ENCODE results near the gene FCRL5. TPM values are rescaled to one million over a fixed set of nuclear protein-coding genes. Genes with fewer than 3 reads are reported as not detected.

FCRL5 gene
- total and polyA plus RNA-seq, 10 of the 15 experiments (the other 5 are each of a cell fraction or from before 2014, with no cell fraction given) = 1.1 to 136 (median 7.0) TPM

DNA sequence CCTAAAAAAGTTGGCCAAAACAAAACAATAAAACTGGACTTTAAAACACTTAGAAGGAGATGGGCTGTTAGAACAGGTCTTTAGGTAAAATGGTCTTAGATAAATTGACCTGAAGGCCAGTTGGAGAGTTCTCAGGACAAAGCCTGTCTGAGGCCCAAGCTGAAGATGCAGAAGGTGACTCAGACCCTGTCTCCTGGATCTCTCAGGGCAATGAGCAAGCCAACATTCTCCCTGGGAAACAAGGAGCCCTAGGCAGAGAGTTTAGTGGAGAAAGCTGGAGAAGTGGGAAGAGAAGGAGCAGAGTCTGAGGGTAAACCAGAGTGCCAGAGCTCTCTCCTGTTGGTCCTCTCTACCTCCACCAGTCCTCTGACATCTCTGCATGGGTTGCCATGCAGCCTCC is 70.1 kb downstream of the FCRL5 start (continued):
- TF ChIP-seq NKRF (conservative IDR thresholded peaks at IDR 0.05) (no peak), HDAC2 (IDR thresholded peaks at IDR 0.05) (no peak), CHD1 (IDR thresholded peaks at IDR 0.05; ENCODE audit: low read depth, low read length) (no peak), EZH2 (IDR thresholded peaks at IDR 0.05; ENCODE audit: borderline replicate concordance, control insufficient read depth, low read depth, low read length) (no peak), BCLAF1 (IDR thresholded peaks at IDR 0.05) (no peak), FOXM1 (IDR thresholded peaks at IDR 0.05; ENCODE audit: low read depth, low read length) (no peak), EP300 (IDR thresholded peaks at IDR 0.05; ENCODE audit: borderline replicate concordance in 1 of 2, control insufficient read depth in 1 of 2, low read depth in 2 of 2, low read length in 2 of 2) (no peak), RUNX3 (IDR thresholded peaks at IDR 0.05; ENCODE audit: low read length) (no peak)
- TF ChIP-seq, protein P1, sequence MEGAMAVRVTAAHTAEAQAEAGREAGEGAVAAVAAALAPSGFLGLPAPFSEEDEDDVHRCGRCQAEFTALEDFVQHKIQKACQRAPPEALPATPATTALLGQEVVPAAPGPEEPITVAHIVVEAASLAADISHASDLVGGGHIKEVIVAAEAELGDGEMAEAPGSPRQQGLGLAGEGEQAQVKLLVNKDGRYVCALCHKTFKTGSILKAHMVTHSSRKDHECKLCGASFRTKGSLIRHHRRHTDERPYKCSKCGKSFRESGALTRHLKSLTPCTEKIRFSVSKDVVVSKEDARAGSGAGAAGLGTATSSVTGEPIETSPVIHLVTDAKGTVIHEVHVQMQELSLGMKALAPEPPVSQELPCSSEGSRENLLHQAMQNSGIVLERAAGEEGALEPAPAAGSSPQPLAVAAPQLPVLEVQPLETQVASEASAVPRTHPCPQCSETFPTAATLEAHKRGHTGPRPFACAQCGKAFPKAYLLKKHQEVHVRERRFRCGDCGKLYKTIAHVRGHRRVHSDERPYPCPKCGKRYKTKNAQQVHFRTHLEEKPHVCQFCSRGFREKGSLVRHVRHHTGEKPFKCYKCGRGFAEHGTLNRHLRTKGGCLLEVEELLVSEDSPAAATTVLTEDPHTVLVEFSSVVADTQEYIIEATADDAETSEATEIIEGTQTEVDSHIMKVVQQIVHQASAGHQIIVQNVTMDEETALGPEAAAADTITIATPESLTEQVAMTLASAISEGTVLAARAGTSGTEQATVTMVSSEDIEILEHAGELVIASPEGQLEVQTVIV (IDR thresholded peaks at IDR 0.05; ENCODE audit: borderline replicate concordance, partially characterized antibody) = no peak

Measured in GM12878 (cell line).